PC-3 (cell line): ENCODE results near the gene AJAP1.

Experiments used
- CTCF ChIP-seq: fragments of 300-600 bp; sonication (generic); conservative IDR thresholded peaks from 2 replicates; pipeline ENCODE4 v1.5.1; 2017; ENCODE audit warnings: antibody characterized with exemption, low read depth, mild to moderate bottlenecking, low read length
- EZH2 ChIP-seq: fragments of 300-600 bp; sonication (generic); IDR thresholded peaks from one replicate; pipeline ENCODE4 v1.6.1; 2017; ENCODE audit warnings: antibody characterized with exemption, mild to moderate bottlenecking, low read length; ENCODE audit not compliant: unreplicated experiment

- TF ChIP-seq EZH2: no peak
- TF ChIP-seq CTCF: no peak
Measured at GRCh38 chr1:4605158-4605557, 49.3 kb upstream of the AJAP1 start.
